ENCODE data around the gene NPM1.
"Not testable (repeated sequence)": the region's sequence is repeated elsewhere in the genome, so short reads cannot be mapped to it uniquely, and the experiment has no call there.

NPM1 gene

DNA sequence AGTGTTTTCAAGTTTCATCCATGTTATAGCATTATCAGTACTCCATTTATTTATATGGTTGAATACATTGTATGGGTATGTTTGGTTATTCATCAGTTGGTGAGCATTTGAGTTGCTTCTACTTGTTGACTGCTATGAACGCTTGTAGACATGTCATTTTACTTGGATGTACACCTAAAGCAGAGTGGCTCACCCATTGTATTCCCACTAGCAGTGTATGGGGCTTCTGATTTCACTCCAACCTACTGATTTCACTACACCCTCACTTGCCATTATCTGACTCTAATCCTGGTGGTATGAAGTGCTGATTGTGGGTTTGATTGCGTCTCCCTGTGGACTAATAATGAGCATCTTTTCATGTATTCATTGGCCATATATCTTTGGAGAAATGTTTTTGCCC lies 9.5 kb downstream of the NPM1 start:
- H3K36me3 ChIP-seq (ENCODE audit: control insufficient read depth, insufficient read depth, low read length) = peaks cover 67% of the 10 kb centered on the region
- H3K9me3 ChIP-seq (ENCODE audit: control insufficient read depth, insufficient read depth, low read length) = no peaks in the 10 kb centered on the region
- no peaks in the 10 kb centered on the region for H3K4me1 ChIP-seq (ENCODE audit: control insufficient read depth, insufficient read depth, low read length)
- WGBS (ENCODE audit: insufficient coverage, insufficient read length) = no CpG with 5 or more reads among the region's 2 CpGs
- DNase-seq (ENCODE audit: low read depth, low spot score) = no peak
- no peaks in the 10 kb centered on the region for H3K27me3 ChIP-seq (ENCODE audit: control insufficient read depth, insufficient read depth, low read length)
- no peak overlapping the region for H3K27ac ChIP-seq (ENCODE audit: low read length)
- H3K4me3 ChIP-seq (ENCODE audit: low read length) = no peak overlapping the region

DNA sequence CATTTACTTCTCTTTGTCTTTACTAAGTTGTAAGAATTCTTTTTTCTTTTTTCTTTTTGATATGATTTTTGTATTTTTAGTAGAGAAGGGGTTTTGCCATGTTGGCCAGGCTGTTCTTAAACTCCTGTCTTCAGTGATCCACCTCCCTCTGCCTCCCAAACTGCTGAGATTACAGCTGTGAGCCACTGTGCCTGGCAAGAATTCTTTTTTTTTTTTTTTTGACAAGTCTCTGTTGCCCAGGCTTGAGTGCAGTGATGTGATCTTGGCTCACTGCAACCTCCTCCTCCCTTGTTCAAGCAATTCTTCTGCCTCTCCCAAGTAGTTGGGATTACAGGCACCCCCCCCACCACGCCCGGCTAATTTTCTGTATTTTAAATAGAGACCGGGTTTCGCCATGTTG lies 9.9 kb downstream of the NPM1 start:
- DNase-seq (ENCODE audit: low read depth, low spot score) = no peak
- Histone ChIP-seq H3K9me3 (ENCODE audit: control insufficient read depth, insufficient read depth, low read length) (no peaks in the 10 kb centered on the region), H3K27me3 (ENCODE audit: control insufficient read depth, insufficient read depth, low read length) (no peaks in the 10 kb centered on the region), H3K4me3 (ENCODE audit: low read length) (no peak overlapping the region), H3K36me3 (ENCODE audit: control insufficient read depth, insufficient read depth, low read length) (peaks cover 66% of the 10 kb centered on the region), H3K27ac (ENCODE audit: low read length) (no peak overlapping the region), H3K4me1 (ENCODE audit: control insufficient read depth, insufficient read depth, low read length) (no peaks in the 10 kb centered on the region)
- no CpG with 5 or more reads among the region's 4 CpGs for whole genome bisulfite sequencing (ENCODE audit: insufficient coverage, insufficient read length)

DNA sequence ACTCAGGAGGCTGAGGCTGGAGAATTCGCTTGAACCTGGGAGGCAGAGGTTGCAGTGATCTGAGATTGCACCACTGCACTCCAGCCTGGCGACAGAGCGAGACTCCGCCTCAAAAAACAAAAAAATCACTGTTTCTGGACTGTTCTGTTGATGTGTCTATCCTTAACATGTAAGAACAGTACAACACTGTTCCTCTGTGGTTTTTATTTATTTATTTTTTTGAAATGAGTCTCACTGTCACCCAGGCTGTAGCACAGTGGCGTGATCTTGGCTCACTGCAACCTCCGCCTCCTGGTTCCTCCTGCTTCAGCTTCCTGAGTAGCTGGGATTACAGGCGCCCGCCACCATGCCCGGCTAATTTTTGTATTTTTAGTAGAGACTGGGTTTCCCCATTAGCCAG lies 11.0 kb downstream of the NPM1 start:
- DNase-seq (ENCODE audit: low read depth, low spot score); H3K27me3 ChIP-seq (ENCODE audit: control insufficient read depth, insufficient read depth, low read length); H3K9me3 ChIP-seq (ENCODE audit: control insufficient read depth, insufficient read depth, low read length); H3K4me1 ChIP-seq (ENCODE audit: control insufficient read depth, insufficient read depth, low read length); H3K4me3 ChIP-seq (ENCODE audit: low read length); H3K27ac ChIP-seq (ENCODE audit: low read length): not testable (repeated sequence)
- H3K36me3 ChIP-seq (ENCODE audit: control insufficient read depth, insufficient read depth, low read length) = peaks cover 63% of the 10 kb centered on the region
- WGBS (ENCODE audit: insufficient coverage, insufficient read length) = no CpG with 5 or more reads among the region's 9 CpGs

- Histone ChIP-seq H3K4me3 (ENCODE audit: low read length) (no peak overlapping the region), H3K27ac (ENCODE audit: low read length) (no peak overlapping the region), H3K4me1 (ENCODE audit: control insufficient read depth, insufficient read depth, low read length) (no peaks in the 10 kb centered on the region), H3K9me3 (ENCODE audit: control insufficient read depth, insufficient read depth, low read length) (no peaks in the 10 kb centered on the region), H3K27me3 (ENCODE audit: control insufficient read depth, insufficient read depth, low read length) (no peaks in the 10 kb centered on the region), H3K36me3 (ENCODE audit: control insufficient read depth, insufficient read depth, low read length) (peaks cover 50% of the 10 kb centered on the region)
- DNase-seq (ENCODE audit: low read depth, low spot score) = no peak
- WGBS (ENCODE audit: insufficient coverage, insufficient read length) = no CpG with 5 or more reads among the region's 7 CpGs
Observed at GRCh38 chr5:171400169-171400568, 12.5 kb downstream of the NPM1 start.

- peaks cover 47% of the 10 kb centered on the region for H3K36me3 ChIP-seq (ENCODE audit: control insufficient read depth, insufficient read depth, low read length)
- WGBS (ENCODE audit: insufficient coverage, insufficient read length) = no CpG with 5 or more reads among the region's 13 CpGs
Observed at GRCh38 chr5:171401167-171401947, 13.7 kb downstream of the NPM1 start.

GRCh38 chr5:171402751-171403150 lies 15.1 kb downstream of the NPM1 start:
- H3K9me3 ChIP-seq (ENCODE audit: control insufficient read depth, insufficient read depth, low read length); DNase-seq (ENCODE audit: low read depth, low spot score); H3K4me1 ChIP-seq (ENCODE audit: control insufficient read depth, insufficient read depth, low read length); H3K27me3 ChIP-seq (ENCODE audit: control insufficient read depth, insufficient read depth, low read length); H3K27ac ChIP-seq (ENCODE audit: low read length); H3K4me3 ChIP-seq (ENCODE audit: low read length): not testable (repeated sequence)
- H3K36me3 ChIP-seq (ENCODE audit: control insufficient read depth, insufficient read depth, low read length) = peaks cover 42% of the 10 kb centered on the region

More at GRCh38 chr5:171401167-171401947, 13.7 kb downstream of the NPM1 start:
- Histone ChIP-seq H3K27me3 (ENCODE audit: control insufficient read depth, insufficient read depth, low read length) (no peaks in the 10 kb centered on the region), H3K9me3 (ENCODE audit: control insufficient read depth, insufficient read depth, low read length) (no peaks in the 10 kb centered on the region), H3K27ac (ENCODE audit: low read length) (no peak overlapping the region), H3K4me3 (ENCODE audit: low read length) (no peak overlapping the region), H3K4me1 (ENCODE audit: control insufficient read depth, insufficient read depth, low read length) (no peaks in the 10 kb centered on the region)
- no peak for DNase-seq (ENCODE audit: low read depth, low spot score)

DNA sequence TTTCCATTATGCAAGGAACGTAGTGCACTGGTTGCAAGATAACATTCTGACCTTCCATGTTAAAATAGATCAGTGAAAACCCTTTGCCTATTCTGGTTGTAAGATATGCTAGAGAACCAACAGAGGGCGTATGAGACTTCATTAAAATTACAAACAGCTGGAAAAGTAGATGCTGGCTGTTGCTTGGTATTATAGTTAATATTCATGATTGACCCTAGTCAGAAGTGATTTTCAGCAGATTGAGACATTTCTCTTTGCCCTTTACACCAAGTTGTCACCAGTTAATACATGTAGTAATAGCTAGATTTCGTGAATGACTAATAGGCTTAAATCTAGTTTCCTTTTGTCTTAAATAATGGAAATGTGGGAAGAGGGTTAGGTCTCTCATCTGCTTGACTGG lies 18.0 kb downstream of the NPM1 start:
- Histone ChIP-seq H3K36me3 (ENCODE audit: control insufficient read depth, insufficient read depth, low read length) (peaks cover 26% of the 10 kb centered on the region), H3K4me1 (ENCODE audit: control insufficient read depth, insufficient read depth, low read length) (no peaks in the 10 kb centered on the region), H3K4me3 (ENCODE audit: low read length) (no peak overlapping the region), H3K27ac (ENCODE audit: low read length) (no peak overlapping the region), H3K9me3 (ENCODE audit: control insufficient read depth, insufficient read depth, low read length) (no peaks in the 10 kb centered on the region), H3K27me3 (ENCODE audit: control insufficient read depth, insufficient read depth, low read length) (0 out of 2 replicates have a peak, but pooled peaks cover 1% of the 10 kb centered on the region)
- no CpG with 5 or more reads among the region's 3 CpGs for WGBS (ENCODE audit: insufficient coverage, insufficient read length)
- no peak for DNase-seq (ENCODE audit: low read depth, low spot score)

DNA sequence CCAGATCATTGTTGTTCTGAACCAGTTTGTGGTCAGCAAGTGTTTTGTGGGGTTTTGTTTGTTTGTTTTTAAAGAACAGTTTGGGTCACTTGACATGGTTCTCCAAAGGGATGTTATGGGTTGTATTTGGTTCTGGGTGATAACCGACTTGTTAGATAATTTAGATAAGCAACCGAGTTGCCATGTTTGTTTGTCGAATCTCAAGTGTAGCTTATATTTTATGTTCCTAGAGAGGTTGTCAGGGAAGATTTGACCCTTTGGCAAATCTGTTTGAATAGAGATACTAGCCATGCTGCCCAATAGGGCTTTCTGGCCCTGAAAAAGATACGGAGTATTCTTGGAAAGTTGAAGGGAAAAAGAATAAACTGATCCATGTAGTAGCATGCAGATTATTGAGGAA lies 19.6 kb downstream of the NPM1 start:
- no peak overlapping the region for H3K27ac ChIP-seq (ENCODE audit: low read length)
- no peak for DNase-seq (ENCODE audit: low read depth, low spot score)
- H3K4me1 ChIP-seq (ENCODE audit: control insufficient read depth, insufficient read depth, low read length) = no peaks in the 10 kb centered on the region
- no peaks in the 10 kb centered on the region for H3K9me3 ChIP-seq (ENCODE audit: control insufficient read depth, insufficient read depth, low read length)
- no peak overlapping the region for H3K4me3 ChIP-seq (ENCODE audit: low read length)
- H3K36me3 ChIP-seq (ENCODE audit: control insufficient read depth, insufficient read depth, low read length) = peaks cover 24% of the 10 kb centered on the region; the same call in 1 of the 2 replicates
- 0 out of 2 replicates have a peak, but pooled peaks cover 1% of the 10 kb centered on the region for H3K27me3 ChIP-seq (ENCODE audit: control insufficient read depth, insufficient read depth, low read length)
- no CpG with 5 or more reads among the region's 4 CpGs for WGBS (ENCODE audit: insufficient coverage, insufficient read length)

- WGBS (ENCODE audit: insufficient coverage, insufficient read length) = no CpG with 5 or more reads among the region's 8 CpGs
- DNase-seq (ENCODE audit: low read depth, low spot score) = no peak
- Histone ChIP-seq H3K9me3 (ENCODE audit: control insufficient read depth, insufficient read depth, low read length) (no peaks in the 10 kb centered on the region), H3K36me3 (ENCODE audit: control insufficient read depth, insufficient read depth, low read length) (peaks cover 24% of the 10 kb centered on the region; the same call in 1 of the 2 replicates), H3K4me1 (ENCODE audit: control insufficient read depth, insufficient read depth, low read length) (no peaks in the 10 kb centered on the region), H3K27me3 (ENCODE audit: control insufficient read depth, insufficient read depth, low read length) (0 out of 2 replicates have a peak, but pooled peaks cover 1% of the 10 kb centered on the region), H3K27ac (ENCODE audit: low read length) (no peak overlapping the region), H3K4me3 (ENCODE audit: low read length) (no peak overlapping the region)
Observed at GRCh38 chr5:171409164-171410136, 21.8 kb downstream of the NPM1 start.

DNA sequence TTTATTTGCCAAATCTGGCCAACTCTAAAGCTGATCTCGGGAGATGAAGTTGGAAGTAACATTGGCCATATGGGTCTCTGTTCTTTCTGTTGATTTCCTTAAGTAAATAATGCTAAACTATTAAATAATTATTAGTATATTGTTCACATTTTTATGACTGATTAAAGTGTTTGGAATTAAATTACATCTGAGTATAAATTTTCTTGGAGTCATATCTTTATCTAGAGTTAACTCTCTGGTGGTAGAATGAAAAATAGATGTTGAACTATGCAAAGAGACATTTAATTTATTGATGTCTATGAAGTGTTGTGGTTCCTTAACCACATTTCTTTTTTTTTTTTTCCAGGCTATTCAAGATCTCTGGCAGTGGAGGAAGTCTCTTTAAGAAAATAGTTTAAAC lies 22.5 kb downstream of the NPM1 start:
- Histone ChIP-seq H3K9me3 (ENCODE audit: control insufficient read depth, insufficient read depth, low read length) (no peaks in the 10 kb centered on the region), H3K27ac (ENCODE audit: low read length) (no peak overlapping the region), H3K36me3 (ENCODE audit: control insufficient read depth, insufficient read depth, low read length) (peaks cover 24% of the 10 kb centered on the region; the same call in 1 of the 2 replicates), H3K4me3 (ENCODE audit: low read length) (no peak overlapping the region), H3K27me3 (ENCODE audit: control insufficient read depth, insufficient read depth, low read length) (0 out of 2 replicates have a peak, but pooled peaks cover 1% of the 10 kb centered on the region), H3K4me1 (ENCODE audit: control insufficient read depth, insufficient read depth, low read length) (no peaks in the 10 kb centered on the region)
- DNase-seq (ENCODE audit: low read depth, low spot score) = no peak
- WGBS (ENCODE audit: insufficient coverage, insufficient read length) = no CpG with 5 or more reads among the region's 1 CpG

All from iPS DF 6.9 (cell line).